ENCODE data around the gene NF1.
"Not testable (repeated sequence)": the region's sequence is repeated elsewhere in the genome, so short reads cannot be mapped to it uniquely, and the experiment has no call there.

The NF1 gene, protein sequence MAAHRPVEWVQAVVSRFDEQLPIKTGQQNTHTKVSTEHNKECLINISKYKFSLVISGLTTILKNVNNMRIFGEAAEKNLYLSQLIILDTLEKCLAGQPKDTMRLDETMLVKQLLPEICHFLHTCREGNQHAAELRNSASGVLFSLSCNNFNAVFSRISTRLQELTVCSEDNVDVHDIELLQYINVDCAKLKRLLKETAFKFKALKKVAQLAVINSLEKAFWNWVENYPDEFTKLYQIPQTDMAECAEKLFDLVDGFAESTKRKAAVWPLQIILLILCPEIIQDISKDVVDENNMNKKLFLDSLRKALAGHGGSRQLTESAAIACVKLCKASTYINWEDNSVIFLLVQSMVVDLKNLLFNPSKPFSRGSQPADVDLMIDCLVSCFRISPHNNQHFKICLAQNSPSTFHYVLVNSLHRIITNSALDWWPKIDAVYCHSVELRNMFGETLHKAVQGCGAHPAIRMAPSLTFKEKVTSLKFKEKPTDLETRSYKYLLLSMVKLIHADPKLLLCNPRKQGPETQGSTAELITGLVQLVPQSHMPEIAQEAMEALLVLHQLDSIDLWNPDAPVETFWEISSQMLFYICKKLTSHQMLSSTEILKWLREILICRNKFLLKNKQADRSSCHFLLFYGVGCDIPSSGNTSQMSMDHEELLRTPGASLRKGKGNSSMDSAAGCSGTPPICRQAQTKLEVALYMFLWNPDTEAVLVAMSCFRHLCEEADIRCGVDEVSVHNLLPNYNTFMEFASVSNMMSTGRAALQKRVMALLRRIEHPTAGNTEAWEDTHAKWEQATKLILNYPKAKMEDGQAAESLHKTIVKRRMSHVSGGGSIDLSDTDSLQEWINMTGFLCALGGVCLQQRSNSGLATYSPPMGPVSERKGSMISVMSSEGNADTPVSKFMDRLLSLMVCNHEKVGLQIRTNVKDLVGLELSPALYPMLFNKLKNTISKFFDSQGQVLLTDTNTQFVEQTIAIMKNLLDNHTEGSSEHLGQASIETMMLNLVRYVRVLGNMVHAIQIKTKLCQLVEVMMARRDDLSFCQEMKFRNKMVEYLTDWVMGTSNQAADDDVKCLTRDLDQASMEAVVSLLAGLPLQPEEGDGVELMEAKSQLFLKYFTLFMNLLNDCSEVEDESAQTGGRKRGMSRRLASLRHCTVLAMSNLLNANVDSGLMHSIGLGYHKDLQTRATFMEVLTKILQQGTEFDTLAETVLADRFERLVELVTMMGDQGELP (N-terminal part only)

DNA sequence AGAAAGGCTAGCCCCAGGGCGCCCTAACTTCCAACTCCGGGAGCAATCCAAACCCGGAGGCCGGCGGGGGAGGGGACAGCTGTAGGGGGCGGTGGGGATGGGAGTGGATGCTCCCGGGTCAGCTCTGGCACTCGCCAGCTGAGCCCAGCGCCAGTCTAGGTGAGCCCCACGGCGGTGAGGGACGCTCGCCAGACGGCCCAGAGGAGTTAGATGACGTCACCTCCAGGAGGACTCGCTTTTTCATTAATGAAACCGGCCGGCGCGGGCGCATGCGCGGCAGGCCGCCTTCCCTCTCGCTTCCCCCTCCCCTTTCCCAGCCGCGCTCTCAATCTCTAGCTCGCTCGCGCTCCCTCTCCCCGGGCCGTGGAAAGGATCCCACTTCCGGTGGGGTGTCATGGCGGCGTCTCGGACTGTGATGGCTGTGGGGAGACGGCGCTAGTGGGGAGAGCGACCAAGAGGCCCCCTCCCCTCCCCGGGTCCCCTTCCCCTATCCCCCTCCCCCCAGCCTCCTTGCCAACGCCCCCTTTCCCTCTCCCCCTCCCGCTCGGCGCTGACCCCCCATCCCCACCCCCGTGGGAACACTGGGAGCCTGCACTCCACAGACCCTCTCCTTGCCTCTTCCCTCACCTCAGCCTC lies at the start of gene NF1:
Gene NF1 (plus strand): TSS at position 378 of the 636 bp plus-strand sequence. CDS start 333 bp downstream, outside the sequence.
- DNase-seq (ENCODE audit: low read depth), result peak; percentile 81

DNA sequence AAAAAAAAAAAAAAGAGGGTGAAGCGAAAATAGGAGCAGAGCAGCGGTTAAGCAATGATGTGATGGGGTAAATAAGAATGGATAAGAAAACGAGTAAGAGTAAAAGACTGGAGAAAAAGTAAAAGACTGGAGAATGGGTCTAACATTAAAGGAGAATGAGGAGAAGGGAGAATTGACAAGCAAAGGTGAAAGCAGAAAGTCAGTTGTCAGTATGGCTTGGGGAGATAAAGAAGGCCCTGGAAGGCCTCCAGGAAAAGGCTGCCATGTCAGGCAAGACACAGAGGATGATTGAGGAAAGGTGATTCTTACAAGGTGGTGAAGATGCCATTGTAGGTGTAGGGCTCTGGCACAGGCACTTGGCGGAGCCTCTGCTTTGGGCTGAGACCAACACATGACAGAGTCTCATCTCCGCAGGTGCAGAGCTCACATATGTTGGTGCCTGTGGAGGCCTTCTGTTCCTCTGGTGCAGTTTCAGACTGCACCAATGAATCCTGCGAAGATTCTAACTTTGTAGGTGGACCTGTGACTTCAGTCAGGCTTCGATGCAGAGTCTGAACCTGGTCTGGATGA lies 47.8 kb upstream of the NF1 start:
- not testable (repeated sequence) for DNase-seq (ENCODE audit: low read depth)

DNA sequence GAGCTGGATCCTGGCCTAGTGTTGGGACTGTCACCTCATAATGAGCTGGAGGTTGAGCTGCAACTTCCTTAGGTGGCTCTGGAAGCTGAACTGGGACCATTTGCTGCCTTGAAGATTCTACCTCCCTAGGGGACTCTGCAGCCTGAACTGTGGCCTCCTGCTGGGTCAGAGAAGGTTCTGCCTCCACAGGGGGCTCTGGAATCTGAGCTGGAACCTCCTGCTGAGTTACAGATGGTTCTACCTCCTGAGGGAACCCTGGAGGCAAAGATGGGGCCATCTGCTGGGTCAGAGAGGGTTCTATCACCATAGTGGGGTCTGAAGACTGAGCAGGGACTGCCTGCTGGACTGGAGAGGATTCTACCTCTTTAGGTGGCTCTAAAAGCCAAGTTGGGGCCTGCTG lies 46.6 kb upstream of the NF1 start:
- DNase-seq (ENCODE audit: low read depth), result no peak

DNA sequence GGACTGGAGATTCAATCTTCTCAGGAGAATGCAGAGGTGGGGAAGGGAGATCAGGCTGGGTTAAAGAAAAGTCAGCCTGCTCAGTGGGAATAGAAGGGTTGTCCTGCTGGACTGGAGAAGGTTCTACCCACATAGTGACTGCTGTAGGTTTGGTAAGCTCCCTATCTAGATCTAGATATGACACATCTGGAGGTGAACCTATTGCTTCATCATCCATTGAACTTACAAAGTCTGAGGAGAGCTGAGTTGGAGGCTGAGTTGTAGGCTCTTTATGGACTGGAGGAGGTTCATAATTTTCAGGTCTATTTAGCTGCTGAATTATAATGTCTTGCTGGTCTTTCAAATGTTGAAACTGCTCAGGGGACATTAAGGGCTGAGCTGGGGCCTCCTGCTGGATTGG lies 46.0 kb upstream of the NF1 start:
- DNase-seq (ENCODE audit: low read depth), result no peak

GRCh38 chr17:31050948-31051347 lies 43.8 kb upstream of the NF1 start:
- no peak for DNase-seq (ENCODE audit: low read depth)

- DNase-seq (ENCODE audit: low read depth), result no peak
Observed at GRCh38 chr17:31051506-31051905, 43.3 kb upstream of the NF1 start.

DNA sequence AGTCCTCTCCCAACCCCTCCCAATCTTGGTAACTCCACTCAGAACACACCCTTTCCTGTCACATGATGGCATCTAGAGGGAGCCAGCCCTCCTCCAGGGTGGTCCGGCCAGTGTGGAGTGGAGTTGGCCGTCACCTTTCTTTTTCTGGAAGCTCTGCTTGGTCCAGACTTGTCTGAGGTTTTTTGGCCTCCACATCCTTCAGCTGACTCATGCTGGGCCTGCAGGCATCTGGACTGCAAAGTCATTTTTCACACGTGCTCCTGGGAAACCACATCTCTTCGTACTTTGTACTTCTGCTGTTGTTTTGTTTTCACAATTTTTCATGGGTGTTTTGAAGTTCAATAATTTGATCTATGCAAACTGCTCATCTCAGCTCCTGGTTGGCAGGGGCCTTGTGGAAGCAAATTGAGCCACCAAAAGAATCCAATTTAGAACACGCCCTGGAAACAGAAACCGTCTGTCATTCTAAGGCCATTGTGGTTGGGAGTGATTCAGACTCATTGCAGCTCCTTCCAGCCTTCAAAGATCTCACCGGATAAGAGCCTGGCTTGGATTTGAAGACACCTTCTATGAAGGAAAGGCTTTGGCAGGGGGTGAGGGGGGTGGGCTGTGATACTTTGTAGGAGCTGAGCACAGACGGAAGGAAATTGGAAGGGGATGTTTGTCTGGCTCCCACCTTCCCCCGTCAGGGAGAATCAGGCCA lies 42.4 kb upstream of the NF1 start:
- no peak for DNase-seq (ENCODE audit: low read depth)

- DNase-seq (ENCODE audit: low read depth), result no peak
Observed at GRCh38 chr17:31053071-31053470, 41.7 kb upstream of the NF1 start.

- DNase-seq (ENCODE audit: low read depth), result no peak
Observed at GRCh38 chr17:31054761-31055160, 40.0 kb upstream of the NF1 start.

- no peak for DNase-seq (ENCODE audit: low read depth)
Observed at GRCh38 chr17:31058976-31059375, 35.8 kb upstream of the NF1 start.

DNA sequence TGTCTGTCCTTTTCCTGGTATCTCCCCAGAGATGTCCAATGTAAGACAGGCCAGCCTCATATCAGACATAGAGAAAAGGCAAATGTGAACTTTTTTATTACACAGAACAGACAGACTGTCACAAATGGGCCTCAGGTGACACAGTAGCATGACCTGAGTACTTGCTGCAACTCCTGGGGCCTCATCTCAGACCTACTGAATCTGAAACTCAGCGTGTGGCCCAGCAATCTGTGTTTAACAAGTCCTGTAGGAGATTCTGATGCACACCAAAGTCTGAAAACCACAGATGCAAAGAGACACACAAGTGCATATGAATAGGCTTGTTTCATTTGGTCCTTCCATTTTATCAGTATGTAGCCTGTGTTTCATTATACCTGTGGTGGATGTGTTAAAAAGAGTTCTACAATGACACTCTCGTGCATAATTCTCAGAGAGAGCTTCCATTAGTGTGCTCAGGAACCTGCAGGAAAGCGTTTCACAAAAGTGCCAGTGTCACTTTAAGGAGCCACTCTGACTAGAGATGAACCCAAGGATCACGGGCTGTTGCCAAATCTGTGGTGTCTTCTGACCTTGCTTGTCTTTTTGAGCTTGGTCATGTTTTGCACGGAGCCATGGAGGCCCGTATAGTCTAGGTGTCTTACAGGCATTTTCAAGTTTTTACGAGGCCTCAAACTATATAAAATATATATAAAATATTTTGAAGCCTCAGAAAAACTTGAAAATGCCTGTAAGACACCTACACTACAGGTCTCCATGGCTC lies 33.8 kb upstream of the NF1 start:
- no peak for DNase-seq (ENCODE audit: low read depth)

- no peak for DNase-seq (ENCODE audit: low read depth)
Observed at GRCh38 chr17:31061678-31062077, 33.1 kb upstream of the NF1 start.

DNA sequence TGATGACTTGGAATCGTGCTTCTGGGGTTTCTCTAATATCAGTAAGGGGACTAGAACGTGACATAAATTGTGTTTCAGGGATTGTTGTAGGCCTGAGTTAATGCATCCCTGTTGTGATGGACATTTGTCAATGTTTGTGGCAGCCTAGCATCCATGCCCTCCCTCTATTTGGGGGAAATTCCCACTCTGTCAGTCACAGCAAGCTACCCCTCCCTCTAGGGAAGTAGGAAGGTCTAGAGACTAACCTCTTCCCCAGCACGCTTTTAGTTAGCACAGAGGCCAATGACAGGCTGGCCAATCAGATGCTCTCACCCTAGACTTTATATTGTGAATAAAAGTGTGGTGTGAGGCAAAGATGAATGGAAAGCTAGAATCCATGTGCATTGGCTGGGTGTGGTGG lies 32.4 kb upstream of the NF1 start:
- no peak for DNase-seq (ENCODE audit: low read depth)

- DNase-seq (ENCODE audit: low read depth), result no peak
Observed at GRCh38 chr17:31064707-31065106, 30.1 kb upstream of the NF1 start.

DNA sequence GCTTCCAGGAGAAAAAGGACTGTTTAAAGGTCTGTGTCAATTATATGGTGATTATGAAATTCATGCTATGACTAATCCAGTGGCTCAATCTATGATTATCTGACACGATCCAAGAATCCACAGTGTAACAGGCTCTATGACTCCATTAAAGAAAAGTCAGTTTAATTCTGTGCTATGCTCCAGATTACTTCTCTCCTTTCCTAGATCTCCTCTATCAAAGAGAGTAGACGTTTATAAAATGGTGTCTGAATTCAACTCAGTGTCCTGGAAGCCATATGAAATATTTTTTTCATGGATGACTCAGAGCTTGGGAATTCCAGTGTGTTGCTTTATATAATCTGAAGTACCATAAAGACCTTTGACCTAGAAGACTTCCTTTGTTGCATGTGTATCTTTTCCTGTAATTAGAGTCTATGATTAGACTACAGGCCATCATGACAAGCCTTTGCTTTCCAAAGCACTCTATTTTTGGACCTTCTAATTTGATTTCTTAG lies 27.0 kb upstream of the NF1 start:
- DNase-seq (ENCODE audit: low read depth), result no peak

DNA sequence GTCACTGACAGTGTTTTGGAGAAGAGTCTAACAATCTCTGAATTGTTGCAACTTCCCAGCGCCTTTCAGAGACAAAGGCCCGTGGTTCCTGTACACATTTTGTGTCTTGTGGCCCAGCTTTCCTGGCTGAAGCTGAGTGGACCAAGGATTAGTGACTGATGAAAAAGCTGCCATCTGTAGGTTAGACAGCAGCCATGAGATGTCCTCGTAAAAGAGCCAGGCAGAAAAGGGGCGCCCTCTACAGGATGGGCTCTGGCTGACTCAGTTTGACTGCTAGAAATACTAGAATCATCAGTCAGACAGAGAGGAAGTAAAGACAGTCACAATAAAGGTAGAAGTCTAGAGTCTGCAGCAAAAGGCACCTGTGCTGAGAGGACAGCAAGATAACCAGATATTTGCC lies 26.5 kb upstream of the NF1 start:
- DNase-seq (ENCODE audit: low read depth), result peak; percentile 7

- DNase-seq (ENCODE audit: low read depth), result no peak
Observed at GRCh38 chr17:31072186-31072585, 22.6 kb upstream of the NF1 start.

GRCh38 chr17:31073411-31073810 lies 21.4 kb upstream of the NF1 start:
- DNase-seq (ENCODE audit: low read depth), result no peak

GRCh38 chr17:31074772-31075555 lies 19.8 kb upstream of the NF1 start:
- no peak for DNase-seq (ENCODE audit: low read depth)
